ENCODE results near the gene LBH. TPM values are rescaled to one million over a fixed set of nuclear protein-coding genes. Genes with fewer than 3 reads are reported as not detected.

The LBH gene
- polyA plus RNA-seq, 3 donors = 93.1 to 108 (median 99.8) TPM

GRCh38 chr2:30206461-30207430 lies 24.6 kb upstream of the LBH start:
- no peak for DNase-seq (ENCODE audit: extremely low read depth in 1 of 11, low read depth in 9 of 11, low spot score in 4 of 11)

GRCh38 chr2:30208453-30208852 lies 22.9 kb upstream of the LBH start:
- DNase-seq (ENCODE audit: extremely low read depth in 1 of 11, low read depth in 9 of 11, low spot score in 4 of 11) = peak in 6 of 11 donors; percentile 50 to 73 (median 55)

DNA sequence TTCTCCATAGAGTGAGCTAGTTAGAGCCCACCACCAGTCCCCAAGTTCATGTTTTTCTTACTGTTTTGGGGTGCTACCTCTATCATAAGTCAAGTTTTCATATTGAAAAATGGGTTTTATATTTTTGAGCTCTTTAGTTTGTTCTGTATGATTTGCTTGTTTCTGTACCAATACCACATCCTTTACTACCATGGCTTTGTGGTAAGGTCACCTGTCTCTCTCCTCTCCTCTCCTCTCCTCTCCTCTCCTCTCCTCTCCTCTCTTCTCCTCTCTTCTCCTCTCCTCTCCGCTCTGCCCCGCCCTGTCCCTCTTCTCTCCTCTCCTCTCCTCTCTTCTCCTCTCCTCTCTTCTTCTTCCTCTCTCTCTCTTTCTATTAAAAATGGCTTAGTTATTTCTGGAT lies 22.1 kb upstream of the LBH start:
- no peak for DNase-seq (ENCODE audit: extremely low read depth in 1 of 11, low read depth in 9 of 11, low spot score in 4 of 11)

GRCh38 chr2:30213326-30213725 lies 18.0 kb upstream of the LBH start:
- no peak for DNase-seq (ENCODE audit: extremely low read depth in 1 of 11, low read depth in 9 of 11, low spot score in 4 of 11)

- DNase-seq (ENCODE audit: extremely low read depth in 1 of 11, low read depth in 9 of 11, low spot score in 4 of 11) = no peak
Observed at GRCh38 chr2:30213907-30214463, 17.3 kb upstream of the LBH start.

DNA sequence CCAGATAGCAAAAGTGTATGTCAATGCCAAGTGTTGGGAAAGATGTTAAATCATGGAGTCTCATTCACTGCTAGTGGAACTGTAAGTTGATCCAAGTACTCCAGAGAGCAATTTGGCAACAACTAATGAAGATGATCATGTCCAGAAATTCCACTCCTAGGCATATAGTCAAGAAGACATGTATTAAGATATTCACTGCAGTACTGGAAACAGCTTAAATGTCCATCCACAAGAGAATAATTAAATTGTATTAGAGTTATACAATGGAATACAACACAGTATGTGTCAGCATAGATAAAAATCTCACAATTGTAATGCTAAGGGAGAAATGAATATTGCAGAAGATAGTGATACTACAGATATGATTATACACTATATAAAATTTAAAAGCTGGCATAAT lies 15.2 kb upstream of the LBH start:
- DNase-seq (ENCODE audit: extremely low read depth in 1 of 11, low read depth in 9 of 11, low spot score in 4 of 11) = no peak

DNA sequence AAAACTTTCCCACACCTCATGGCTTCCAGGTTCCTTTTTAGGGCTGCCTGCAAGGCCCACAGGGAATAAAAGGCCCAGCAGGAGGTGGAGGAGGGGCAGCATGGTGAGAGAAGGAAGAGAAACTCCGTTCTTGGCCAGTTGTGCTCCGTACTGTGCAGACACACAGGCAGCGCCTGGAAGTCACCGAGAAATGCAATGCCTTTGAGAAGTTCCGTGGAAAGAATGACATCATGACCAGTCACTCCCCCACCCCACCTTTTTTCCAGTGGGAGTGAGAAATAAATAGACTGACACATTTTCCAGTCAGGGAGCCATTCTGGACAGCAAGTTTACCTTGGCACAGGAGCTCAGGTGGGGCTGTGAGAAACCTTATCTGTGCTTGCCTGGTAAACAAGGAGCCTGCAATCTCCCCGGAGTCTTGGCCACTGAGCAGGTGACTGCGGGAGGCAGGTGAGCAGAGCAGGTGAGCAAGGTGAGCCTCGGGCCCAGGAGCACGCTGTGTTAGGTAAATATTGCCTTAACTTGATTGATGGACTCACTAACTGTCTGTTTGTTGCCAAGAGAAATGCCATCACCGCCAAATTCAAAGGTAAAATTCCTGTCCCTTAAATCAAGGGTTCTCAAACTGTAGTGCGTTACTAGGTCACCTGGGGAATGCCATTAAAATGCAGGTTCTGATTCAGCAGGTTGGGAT lies 13.5 kb upstream of the LBH start:
- no peak for DNase-seq (ENCODE audit: extremely low read depth in 1 of 11, low read depth in 9 of 11, low spot score in 4 of 11)

GRCh38 chr2:30218338-30218713 lies 13.0 kb upstream of the LBH start:
- no peak for DNase-seq (ENCODE audit: extremely low read depth in 1 of 11, low read depth in 9 of 11, low spot score in 4 of 11)

DNA sequence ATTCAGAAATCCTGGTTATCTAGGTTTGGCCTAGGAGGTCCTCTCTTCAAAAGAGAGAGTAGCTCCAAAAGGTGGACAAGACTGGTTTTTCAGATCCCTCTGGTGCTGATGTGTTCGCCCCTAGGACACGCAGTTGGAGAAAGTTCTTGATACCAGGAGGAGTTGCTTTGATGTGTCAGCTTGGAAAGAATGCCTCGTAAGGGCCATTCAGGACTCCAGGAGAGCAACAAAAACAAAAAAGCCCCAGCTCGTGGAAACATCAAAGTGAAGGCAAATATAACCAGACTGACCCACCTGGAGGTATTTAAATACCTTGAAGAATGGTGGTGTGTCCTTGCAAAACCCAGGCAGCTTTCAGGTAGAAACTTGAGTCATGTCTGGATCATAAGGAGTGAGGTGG lies 12.5 kb upstream of the LBH start:
- no peak for DNase-seq (ENCODE audit: extremely low read depth in 1 of 11, low read depth in 9 of 11, low spot score in 4 of 11)

DNA sequence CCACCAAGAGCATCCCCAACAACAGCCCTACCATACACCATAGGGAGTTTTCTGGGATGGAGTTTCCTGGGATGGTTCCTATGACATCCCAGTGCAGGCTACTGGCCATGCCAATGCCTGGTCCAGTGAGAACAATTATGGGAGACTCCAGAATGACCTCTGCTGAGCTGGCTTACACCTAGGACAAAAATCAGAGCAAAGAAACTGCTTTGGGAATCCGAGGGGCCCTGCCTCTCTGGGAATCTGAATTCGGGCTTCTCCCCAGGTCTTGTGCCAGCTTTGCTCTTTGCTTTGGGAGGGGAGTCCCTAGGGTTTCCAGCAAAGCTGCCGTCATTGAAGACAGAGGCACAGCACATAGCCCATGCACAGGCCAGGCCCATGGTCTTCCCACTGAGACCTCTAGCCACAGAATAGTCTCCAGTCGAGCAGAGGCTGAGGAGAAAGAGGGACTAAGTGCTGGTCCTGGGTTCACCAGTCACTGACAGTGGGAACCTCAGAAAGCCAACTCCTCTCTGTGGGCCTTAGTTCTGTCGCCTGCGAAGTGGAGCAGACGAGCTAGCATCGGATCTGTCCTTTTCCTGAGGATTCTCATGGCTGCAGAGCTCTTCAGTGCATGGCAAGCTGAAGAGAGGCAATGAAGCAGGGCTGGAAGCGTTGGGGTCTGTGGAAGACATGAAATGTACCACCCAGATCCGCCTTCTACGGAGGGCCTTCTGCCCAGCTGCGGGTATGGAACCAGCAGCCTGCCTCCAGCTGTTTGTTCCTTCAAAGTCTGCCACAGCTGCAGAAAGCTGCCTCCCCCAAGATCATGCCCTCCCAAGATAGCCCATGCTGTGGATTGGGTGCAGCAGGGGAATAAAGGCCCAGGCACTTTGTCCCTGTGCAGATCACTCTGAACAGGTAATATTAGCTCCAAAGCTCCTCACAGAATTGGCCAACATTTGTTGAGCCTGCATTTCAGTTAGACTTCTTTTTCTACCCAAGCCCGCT lies 11.2 kb upstream of the LBH start:
- DNase-seq (ENCODE audit: extremely low read depth in 1 of 11, low read depth in 9 of 11, low spot score in 4 of 11) = no peak

DNA sequence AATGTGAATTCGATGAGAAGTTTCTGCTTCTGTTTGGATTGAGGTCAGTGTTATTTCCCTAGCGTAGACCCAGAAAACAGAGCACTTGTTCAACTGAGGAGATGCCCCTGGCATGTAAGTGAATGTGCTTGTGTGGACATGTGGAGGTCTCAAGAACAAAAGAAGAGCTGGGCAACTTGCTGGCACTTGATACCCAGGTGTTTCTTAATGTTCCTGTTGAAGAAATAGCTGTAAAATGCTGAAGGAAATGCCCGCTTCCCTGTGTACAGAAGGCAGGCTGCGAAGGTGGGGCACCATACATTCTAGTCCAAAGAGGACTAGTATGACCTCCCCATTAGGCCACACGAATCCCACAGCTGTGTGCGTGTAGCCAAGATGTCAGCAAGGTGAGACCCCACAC lies 9.8 kb upstream of the LBH start:
- no peak for DNase-seq (ENCODE audit: extremely low read depth in 1 of 11, low read depth in 9 of 11, low spot score in 4 of 11)

GRCh38 chr2:30222031-30222430 lies 9.3 kb upstream of the LBH start:
- no peak for DNase-seq (ENCODE audit: extremely low read depth in 1 of 11, low read depth in 9 of 11, low spot score in 4 of 11)

- no peak for DNase-seq (ENCODE audit: extremely low read depth in 1 of 11, low read depth in 9 of 11, low spot score in 4 of 11)
Observed at GRCh38 chr2:30222636-30223360, 8.5 kb upstream of the LBH start.

- DNase-seq (ENCODE audit: extremely low read depth in 1 of 11, low read depth in 9 of 11, low spot score in 4 of 11) = no peak
Observed at GRCh38 chr2:30223413-30223874, 7.9 kb upstream of the LBH start.

DNA sequence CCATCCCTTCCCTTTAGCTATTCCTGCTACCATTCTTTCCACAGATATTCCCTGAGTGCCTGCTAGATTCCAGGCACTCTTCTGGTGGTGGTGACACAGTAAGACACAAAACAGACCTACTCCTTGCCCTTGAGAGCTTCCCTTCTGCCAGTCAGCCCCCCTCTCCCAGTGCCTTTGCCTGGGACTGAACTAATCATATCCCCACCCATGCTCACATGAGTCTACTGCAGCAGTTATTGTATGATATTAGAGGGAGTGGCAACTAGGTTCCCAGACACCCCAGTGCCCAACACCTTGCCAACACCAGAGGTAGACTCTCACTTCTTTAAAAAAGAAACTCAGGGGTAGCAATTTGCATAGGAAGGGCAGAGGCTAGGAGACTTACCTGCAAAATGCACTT lies 7.2 kb upstream of the LBH start:
- DNase-seq (ENCODE audit: extremely low read depth in 1 of 11, low read depth in 9 of 11, low spot score in 4 of 11) = no peak

GRCh38 chr2:30225131-30225762 lies 6.1 kb upstream of the LBH start:
- DNase-seq (ENCODE audit: extremely low read depth in 1 of 11, low read depth in 9 of 11, low spot score in 4 of 11) = peak in 4 of 11 donors; percentile 38 to 69 (median 58)

DNA sequence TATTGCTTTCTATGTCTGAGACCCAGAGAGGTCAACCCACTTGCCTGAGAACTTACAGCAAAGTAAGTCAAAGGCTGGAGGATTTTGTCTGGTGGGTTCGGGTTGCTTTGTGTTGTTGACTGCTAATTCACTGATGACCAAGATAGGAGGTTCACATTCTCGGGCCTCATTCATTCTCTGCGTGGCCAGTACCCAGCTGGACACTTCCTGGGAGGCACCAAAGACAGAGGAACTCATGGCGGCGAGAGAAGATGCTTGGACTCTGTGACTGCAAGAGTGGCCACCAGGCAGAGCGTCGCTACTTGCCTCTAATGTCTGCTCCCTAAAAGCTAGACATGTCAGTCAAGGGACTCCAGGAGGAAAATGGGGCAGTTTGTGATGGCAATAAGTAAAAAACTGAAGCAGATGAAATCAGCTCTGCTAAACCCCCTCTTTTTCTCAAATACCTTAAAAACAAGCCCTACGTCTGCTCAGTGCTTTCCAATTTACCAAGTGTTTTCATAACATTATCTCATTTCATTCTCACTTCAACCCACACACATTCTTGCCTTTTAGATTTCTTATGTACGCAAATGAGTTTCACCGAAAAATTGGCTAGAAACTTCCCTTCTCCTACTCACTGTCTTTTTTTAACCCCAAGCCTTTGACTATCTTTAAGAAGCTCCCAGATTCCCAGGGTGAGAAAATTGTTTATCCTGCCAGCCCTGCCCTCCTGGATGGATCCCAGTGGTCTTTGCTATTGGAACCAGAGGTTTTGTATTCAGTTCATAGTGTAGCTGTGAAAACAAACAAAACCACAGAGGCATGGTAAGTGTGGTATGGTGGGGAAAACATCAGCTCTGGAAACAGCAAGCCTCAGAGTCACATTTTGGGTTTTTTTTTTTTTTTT lies 4.9 kb upstream of the LBH start:
- DNase-seq (ENCODE audit: extremely low read depth in 1 of 11, low read depth in 9 of 11, low spot score in 4 of 11) = no peak

All from renal cortex interstitium (tissue), 11 donors.